Heart right ventricle (tissue), 16 donors: ENCODE measurements around the gene RBP2. TPM values are rescaled to one million over a fixed set of nuclear protein-coding genes. Genes with fewer than 3 reads are reported as not detected.

ENCODE experiments used
- ATAC-seq, 8 donors: fragments of 200-7000 bp; cut with Tn5 transposase; one replicate each; pipeline ENCODE4 v1.9.1; 2020; ENCODE audit warnings: mild to moderate bottlenecking in 8 of 8, moderate library complexity in 8 of 8, moderate number of reproducible peaks in 1 of 8
- DNase-seq, 2 donors: peaks; one replicate each; pipeline ENCODE4 v3.0.0-alpha.2; 2020
- H3K27ac ChIP-seq, 10 donors: fragments of 200-600 bp; sonication (generic) in 2 of 10; one replicate each; pipeline versions ENCODE4 v1.5.0 to v1.8.0; 2020 to 2022; ENCODE audit warnings: mild to moderate bottlenecking in 3 of 10
- H3K27me3 ChIP-seq, 7 donors: fragments of 200-600 bp; one replicate each; pipeline ENCODE4 v1.8.0; 2021 to 2022; ENCODE audit warnings: mild to moderate bottlenecking in 2 of 7
- H3K36me3 ChIP-seq, 9 donors: fragments of 200-600 bp; sonication (generic) in 1 of 9; one replicate each; pipeline versions ENCODE4 v1.5.0 to v1.8.0; 2020 to 2022; ENCODE audit warnings: mild to moderate bottlenecking in 2 of 9
- H3K4me1 ChIP-seq, 9 donors: fragments of 200-600 bp; sonication (generic) in 1 of 9; one replicate each; pipeline versions ENCODE4 v1.5.0 to v1.8.0; 2020 to 2022; ENCODE audit warnings: mild to moderate bottlenecking in 4 of 9
- H3K4me3 ChIP-seq, 10 donors: fragments of 200-600 bp; sonication (generic) in 2 of 10; one replicate each; pipeline versions ENCODE4 v1.5.0 to v1.8.0; 2020 to 2022; ENCODE audit warnings: mild to moderate bottlenecking in 7 of 10, moderate library complexity in 2 of 10
- H3K9me3 ChIP-seq, 11 donors: fragments of 200-600 bp in 10 of 11; sonication (generic) in 2 of 11; one replicate each; pipeline versions ENCODE4 v1.5.0 to v1.8.0; 2013 to 2022; ENCODE audit warnings: mild to moderate bottlenecking in 2 of 11, control low read depth in 1 of 11, moderate library complexity in 1 of 11
- WGBS, 2 donors: extraction: QIAGEN DNeasy Blood & Tissue Kit; methylation state at CpG; one replicate each; pipeline ENCODE4 v1.1.7; 2013; ENCODE audit warnings: inconsistent platforms in 1 of 2; 5-methylcytosine and 5-hydroxymethylcytosine counted together
- intact Hi-C, 10 donors: fragments of 100-400 bp; cut with DNase I; formaldehyde crosslinking; loops; one replicate each; pipeline versions ENCODE4 v1.11.1 to v1.14.2; 2022
- polyA plus RNA-seq, 2 donors: library from polyadenylated mRNA; stranded (reverse); fragments of 200-250 nt; gene quantifications; one replicate each; pipeline ENCODE4 v1.2.3, GENCODE V29; 2013
- total RNA-seq, 10 donors: library from RNA; stranded (reverse); fragmentation: NEBNext Ultra II Directional in 3 of 10; extraction: Animal tissue kit (Norgen Biotek cat#: 25700) in 3 of 10; gene quantifications; one replicate each; pipeline versions ENCODE4 v1.2.1 to v1.2.4, GENCODE V29; 2021 to 2023
- TF ChIP-seq, protein P1 (sequence below), 9 donors: fragments of 200-600 bp; sonication (generic) in 2 of 9; IDR thresholded peaks; one replicate each; pipeline versions ENCODE4 v1.5.0 to v1.8.0; 2021 to 2022; ENCODE audit warnings: antibody characterized with exemption in 9 of 9, mild to moderate bottlenecking in 5 of 9, moderate library complexity in 1 of 9
- donor health status: Arrhythmogenic right ventricular cardiomyopathy.
- donor health status: ischemic (EF 13 %, LVEDD 7.1; RV severe dilation, severe dysfunction).
- donor health status: healthy with polysubstance abuse.
- donor health status: DM: no; HTN: yes; CAD: no.
- donor health status: DM: no; HTN: no; CAD: no.
- donor health status: ischemic (EF 25% LVEDD 6.9; RV normal size, moderate dysfunction).
- donor health status: ischemic (EF 25% LVEDD 5.7; RV mildly dilated, moderate dysfunction).
- donor health status: healthy.
- donor health status: DM: yes; HTN: yes; CAD: no.
- donor health status: Ischemic cardiomyopathy.
- donor health status: ischemic (EF 35%, LVEDD 5.7; RV mildly dilated, moderate dysfunction).
- donor health status: nonischemic (EF 11% LVEDD 7.7; RV severe dilation, severe dysfunction).
- donor health status: DM: yes; HTN: yes; CAD: no.
- donor health status: PGD.
- donor health status: ischemic (EF 29% LVEDD 5.4; RV normal size, mild dysfunction).
- donor health status: nonischemic (EF 23%, LVEDD 6.1; RV moderate dilation, normal function).

Gene RBP2
- total and polyA plus RNA-seq, 12 donors, result not detected

DNA sequence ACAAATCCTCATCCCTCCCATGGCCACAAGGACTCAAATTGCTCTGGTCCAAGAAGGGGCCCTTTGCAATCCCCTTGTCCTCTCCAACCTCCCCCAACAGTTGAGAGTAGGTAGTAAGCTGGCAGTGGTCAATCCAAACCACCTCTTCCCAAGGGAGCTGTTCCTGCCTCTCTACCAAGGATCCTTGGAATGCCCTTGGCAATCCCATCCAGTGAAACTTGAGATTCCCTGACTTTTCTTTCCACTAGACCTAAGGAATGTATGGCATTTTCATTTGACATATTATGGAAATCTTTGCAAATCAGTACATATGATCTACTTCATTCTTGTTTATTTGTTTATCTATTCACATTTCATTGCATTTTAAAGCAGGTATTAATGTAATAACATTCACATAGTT lies 4.8 kb upstream of the RBP2 start:
- intact Hi-C loops, result no loop called here
- H3K36me3 ChIP-seq, result no peaks in the 10 kb centered on the region
- H3K4me1 ChIP-seq, result no peaks in the 10 kb centered on the region
- no peaks in the 10 kb centered on the region for H3K27me3 ChIP-seq
- no peak for ATAC-seq
- H3K9me3 ChIP-seq, result peaks cover 0 to 3% (median 0%) of the 10 kb centered on the region in 11 donors
- TF ChIP-seq, protein P1, sequence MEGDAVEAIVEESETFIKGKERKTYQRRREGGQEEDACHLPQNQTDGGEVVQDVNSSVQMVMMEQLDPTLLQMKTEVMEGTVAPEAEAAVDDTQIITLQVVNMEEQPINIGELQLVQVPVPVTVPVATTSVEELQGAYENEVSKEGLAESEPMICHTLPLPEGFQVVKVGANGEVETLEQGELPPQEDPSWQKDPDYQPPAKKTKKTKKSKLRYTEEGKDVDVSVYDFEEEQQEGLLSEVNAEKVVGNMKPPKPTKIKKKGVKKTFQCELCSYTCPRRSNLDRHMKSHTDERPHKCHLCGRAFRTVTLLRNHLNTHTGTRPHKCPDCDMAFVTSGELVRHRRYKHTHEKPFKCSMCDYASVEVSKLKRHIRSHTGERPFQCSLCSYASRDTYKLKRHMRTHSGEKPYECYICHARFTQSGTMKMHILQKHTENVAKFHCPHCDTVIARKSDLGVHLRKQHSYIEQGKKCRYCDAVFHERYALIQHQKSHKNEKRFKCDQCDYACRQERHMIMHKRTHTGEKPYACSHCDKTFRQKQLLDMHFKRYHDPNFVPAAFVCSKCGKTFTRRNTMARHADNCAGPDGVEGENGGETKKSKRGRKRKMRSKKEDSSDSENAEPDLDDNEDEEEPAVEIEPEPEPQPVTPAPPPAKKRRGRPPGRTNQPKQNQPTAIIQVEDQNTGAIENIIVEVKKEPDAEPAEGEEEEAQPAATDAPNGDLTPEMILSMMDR (IDR thresholded peaks at IDR 0.05), result no peak
- no peak for DNase-seq
- H3K27ac ChIP-seq, result no peak overlapping the region
- H3K4me3 ChIP-seq, result no peak overlapping the region

DNA sequence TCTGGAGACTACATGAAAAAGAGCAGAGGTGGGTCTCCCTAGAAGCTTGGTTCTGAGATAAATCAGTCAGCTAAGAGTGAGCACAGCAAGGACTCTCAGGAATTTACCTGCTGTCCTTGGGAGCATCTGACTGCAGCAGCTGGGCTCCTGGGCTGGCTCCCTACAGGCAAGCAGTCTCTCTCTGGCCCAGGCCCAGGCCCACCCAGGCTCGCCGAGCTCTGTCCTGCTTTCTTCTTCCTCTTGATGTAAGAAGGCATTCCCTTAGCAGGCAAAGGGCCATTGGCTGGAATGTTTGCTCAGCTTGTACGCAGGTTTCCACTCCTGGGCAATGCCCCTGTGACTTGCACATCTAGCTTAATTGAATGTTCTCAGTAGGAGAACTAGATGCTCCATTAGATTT lies 4.3 kb upstream of the RBP2 start:
- intact Hi-C loops, result no loop called here
- H3K4me1 ChIP-seq, result no peaks in the 10 kb centered on the region
- H3K36me3 ChIP-seq, result no peaks in the 10 kb centered on the region
- no peak overlapping the region for H3K27ac ChIP-seq
- ATAC-seq, result no peak
- no peak overlapping the region for H3K4me3 ChIP-seq
- peaks cover 0 to 3% (median 0%) of the 10 kb centered on the region in 11 donors for H3K9me3 ChIP-seq
- 79 to 92% methylated on average over 3 of the region's 3 CpGs for WGBS, 2 donors
- H3K27me3 ChIP-seq, result no peaks in the 10 kb centered on the region
- TF ChIP-seq, protein P1 (IDR thresholded peaks at IDR 0.05), result no peak
- no peak for DNase-seq

DNA sequence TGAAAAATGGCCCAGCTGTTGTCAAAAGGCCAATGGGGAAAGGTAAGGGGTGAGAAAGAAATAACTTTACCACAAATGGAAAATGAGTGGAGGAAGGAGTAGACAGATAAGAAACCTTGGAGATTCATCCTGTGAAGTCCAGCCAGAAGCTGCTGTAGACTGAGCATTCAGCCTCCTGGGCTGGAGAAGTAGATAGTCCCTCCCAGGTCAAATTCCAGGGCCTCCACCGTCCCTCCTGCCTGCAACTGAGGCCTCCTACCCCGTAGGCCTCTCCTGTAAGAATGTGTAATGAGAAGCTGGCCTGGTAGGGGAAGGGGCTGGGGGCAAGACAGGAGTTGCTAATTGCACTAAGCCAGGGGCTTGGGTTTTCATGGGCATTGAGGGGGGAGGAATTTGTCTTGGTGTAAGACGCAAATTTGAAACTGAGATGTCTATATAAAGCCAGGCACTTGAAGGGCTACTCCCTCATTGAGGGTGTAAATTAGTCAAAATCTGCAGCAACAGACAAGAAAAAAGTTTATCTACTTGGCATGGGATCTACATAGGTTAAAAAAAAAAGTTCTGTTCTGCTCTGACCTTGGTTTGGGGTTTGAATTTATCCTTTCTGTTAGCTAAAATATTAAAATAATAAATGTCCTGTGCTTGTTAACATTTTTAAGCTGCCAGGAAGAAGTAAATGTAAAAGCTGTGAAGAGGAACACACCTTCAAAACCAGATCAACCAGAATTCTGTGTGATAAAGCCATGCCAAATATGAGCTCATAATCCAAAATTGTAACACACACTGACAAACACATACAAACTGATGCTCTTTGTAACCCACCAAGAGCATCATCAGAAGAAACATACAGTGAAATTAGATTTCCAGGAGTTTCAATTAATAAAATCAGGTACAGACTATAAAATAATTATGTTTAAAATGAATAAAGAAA lies 1.7 kb upstream of the RBP2 start:
- WGBS, 2 donors, result 63% methylated on average over 3 of the region's 3 CpGs
- no peak for DNase-seq
- no peaks in the 10 kb centered on the region for H3K36me3 ChIP-seq
- no peaks in the 10 kb centered on the region for H3K27me3 ChIP-seq
- no peak overlapping the region for H3K4me3 ChIP-seq
- no peak for ATAC-seq
- no peaks in the 10 kb centered on the region for H3K4me1 ChIP-seq
- intact Hi-C loops, result no loop called here
- H3K27ac ChIP-seq, result no peak overlapping the region
- TF ChIP-seq, protein P1 (IDR thresholded peaks at IDR 0.05), result no peak
- H3K9me3 ChIP-seq, result no peaks in the 10 kb centered on the region

DNA sequence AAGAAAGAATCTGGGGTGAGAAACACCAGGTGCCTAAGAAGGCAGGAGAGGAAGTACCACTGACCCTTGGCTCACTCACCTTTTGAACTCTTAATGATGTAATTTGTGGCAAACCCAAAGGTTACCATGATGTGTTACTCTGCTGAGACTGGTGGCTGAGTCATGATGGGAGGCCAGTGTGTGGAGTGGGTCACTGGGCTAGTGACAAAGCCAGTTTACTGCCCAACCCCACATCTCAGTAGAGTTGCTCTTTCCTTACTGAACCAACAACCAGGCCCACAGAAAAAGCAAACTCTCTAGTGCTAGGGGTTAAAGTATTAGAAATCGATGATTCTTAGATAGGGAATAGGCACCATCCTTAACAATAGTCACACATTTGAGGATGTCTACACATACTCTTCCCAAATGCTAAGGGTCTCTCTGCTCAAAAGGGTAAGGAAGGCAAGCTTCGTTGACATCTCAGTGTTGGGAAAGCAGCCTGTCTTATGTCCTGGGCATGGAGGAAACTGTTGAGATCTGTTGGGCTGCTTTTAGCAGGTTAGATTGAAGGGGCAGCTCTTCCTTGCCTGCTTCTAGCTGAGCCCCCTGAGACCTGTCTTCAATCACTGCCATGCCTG lies 3.1 kb downstream of the RBP2 start:
- DNase-seq (no peak), ATAC-seq (no peak)
- TF ChIP-seq, protein P1 (IDR thresholded peaks at IDR 0.05), result no peak
- intact Hi-C loops, result no loop called here
- 92 to 96% methylated on average over 2 of the region's 2 CpGs for WGBS, 2 donors
- no peaks in the 10 kb centered on the region for H3K9me3 ChIP-seq
- H3K27me3 ChIP-seq, result no peaks in the 10 kb centered on the region
- no peaks in the 10 kb centered on the region for H3K36me3 ChIP-seq
- H3K27ac ChIP-seq, result no peak overlapping the region
- H3K4me3 ChIP-seq, result no peak overlapping the region
- H3K4me1 ChIP-seq, result no peaks in the 10 kb centered on the region
